OCI-LY1 (cell line): ENCODE measurements around the gene RAD51D.

Experiments used
- H2AFZ ChIP-seq: fragments of 200-600 bp; sonication (generic), shearing (Covaris generic); 2 replicates; pipeline ENCODE4 v1.6.0; 2014; ENCODE audit warnings: antibody characterized with exemption, mild to moderate bottlenecking, low read length
- H3F3A ChIP-seq: fragments of 200-600 bp; sonication (generic), shearing (Covaris generic); 2 replicates; pipeline ENCODE4 v1.6.0; 2014; ENCODE audit warnings: mild to moderate bottlenecking, antibody characterized with exemption, low read length, moderate library complexity; ENCODE audit not compliant: insufficient read depth
- H3K27ac ChIP-seq: fragments of 200-600 bp; sonication (generic); 2 replicates; pipeline ENCODE4 v1.5.1; 2014; ENCODE audit warnings: low read length, mixed run types, mild to moderate bottlenecking, low read depth; ENCODE audit not compliant: poor library complexity, severe bottlenecking
- H3K27me3 ChIP-seq: fragments of 200-600 bp; sonication (generic); 2 replicates; pipeline ENCODE4 v1.6.0; 2014; ENCODE audit warnings: antibody characterized with exemption, mild to moderate bottlenecking, low read length, moderate library complexity; ENCODE audit not compliant: insufficient read depth
- H3K36me3 ChIP-seq: fragments of 200-600 bp; sonication (generic); 2 replicates; pipeline ENCODE4 v1.6.1; 2014; ENCODE audit warnings: mild to moderate bottlenecking, antibody characterized with exemption, low read length, moderate library complexity, mixed read lengths; ENCODE audit not compliant: insufficient read depth
- H3K4me1 ChIP-seq: fragments of 200-600 bp; sonication (generic); 2 replicates; pipeline ENCODE4 v1.5.1; 2014; ENCODE audit warnings: mild to moderate bottlenecking, low read length, moderate library complexity; ENCODE audit not compliant: insufficient read depth, severe bottlenecking
- H3K4me2 ChIP-seq: fragments of 200-600 bp; sonication (generic), shearing (Covaris generic); 2 replicates; pipeline ENCODE4 v1.6.1; 2014; ENCODE audit warnings: low read length
- H3K4me3 ChIP-seq: fragments of 200-600 bp; sonication (generic); 2 replicates; pipeline ENCODE4 v1.5.1; 2014; ENCODE audit warnings: low read length, low read depth, mild to moderate bottlenecking, mixed read lengths; ENCODE audit not compliant: poor library complexity, severe bottlenecking
- H3K79me2 ChIP-seq: fragments of 200-600 bp; shearing (Covaris generic); 2 replicates; pipeline ENCODE4 v1.6.1; 2016; ENCODE audit warnings: mixed run types, low read length, mixed read lengths; ENCODE audit not compliant: insufficient read depth
- H3K9ac ChIP-seq: fragments of 200-600 bp; sonication (generic), shearing (Covaris generic); 2 replicates; pipeline ENCODE4 v1.6.1; 2014; ENCODE audit warnings: mild to moderate bottlenecking, low read length, mixed read lengths
- H3K9me2 ChIP-seq: fragments of 200-600 bp; sonication (generic), shearing (Covaris generic); 2 replicates; pipeline ENCODE4 v1.6.1; 2014; ENCODE audit warnings: low read depth, mild to moderate bottlenecking, low read length, mixed read lengths
- H3K9me3 ChIP-seq: fragments of 200-600 bp; shearing (Covaris generic); 2 replicates; pipeline ENCODE4 v1.6.1; 2014; ENCODE audit warnings: low read length, mixed read lengths
- H4K20me1 ChIP-seq: fragments of 200-600 bp; sonication (generic), shearing (Covaris generic); 2 replicates; pipeline ENCODE4 v1.6.0; 2016; ENCODE audit warnings: mild to moderate bottlenecking, low read length; ENCODE audit not compliant: insufficient read depth
- EZH2 ChIP-seq: fragments of 200-600 bp; sonication (generic), shearing (Covaris generic); IDR thresholded peaks from 2 replicates; pipeline ENCODE4 v1.8.0; 2017; ENCODE audit warnings: borderline replicate concordance, mixed run types, mild to moderate bottlenecking, antibody characterized with exemption, low read length, moderate library complexity, mixed read lengths
- TF ChIP-seq, protein P1 (sequence below): fragments of 200-600 bp; sonication (generic), shearing (Covaris generic); IDR thresholded peaks from 2 replicates; pipeline ENCODE4 v1.5.1; 2017; ENCODE audit warnings: mild to moderate bottlenecking, antibody characterized with exemption, low read length, moderate library complexity, mixed read lengths

RAD51D gene

DNA sequence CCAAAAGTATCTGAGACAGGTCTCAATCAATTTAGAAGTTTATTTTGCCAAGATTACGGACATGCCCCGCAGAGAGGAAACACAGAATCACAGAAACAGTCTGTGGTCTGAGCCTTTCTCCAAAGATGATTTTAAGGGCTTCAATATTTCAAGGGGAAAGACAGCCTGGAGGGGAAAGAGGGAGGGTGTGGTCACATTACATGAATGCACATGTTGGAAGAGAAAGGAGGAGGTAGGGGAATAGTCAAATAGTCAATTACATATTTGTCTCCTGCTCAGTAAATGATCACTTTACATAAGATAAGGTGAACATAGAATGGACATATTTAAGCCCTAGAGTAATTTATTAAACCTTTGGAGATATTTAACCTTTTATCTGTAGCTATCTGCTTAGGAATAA lies 40.3 kb upstream of the RAD51D start:
- peaks cover 4% of the 10 kb centered on the region; the same call in 1 of the 2 replicates for H3K27me3 ChIP-seq
- no peaks in the 10 kb centered on the region for H3K9me3 ChIP-seq
- TF ChIP-seq, protein P1, sequence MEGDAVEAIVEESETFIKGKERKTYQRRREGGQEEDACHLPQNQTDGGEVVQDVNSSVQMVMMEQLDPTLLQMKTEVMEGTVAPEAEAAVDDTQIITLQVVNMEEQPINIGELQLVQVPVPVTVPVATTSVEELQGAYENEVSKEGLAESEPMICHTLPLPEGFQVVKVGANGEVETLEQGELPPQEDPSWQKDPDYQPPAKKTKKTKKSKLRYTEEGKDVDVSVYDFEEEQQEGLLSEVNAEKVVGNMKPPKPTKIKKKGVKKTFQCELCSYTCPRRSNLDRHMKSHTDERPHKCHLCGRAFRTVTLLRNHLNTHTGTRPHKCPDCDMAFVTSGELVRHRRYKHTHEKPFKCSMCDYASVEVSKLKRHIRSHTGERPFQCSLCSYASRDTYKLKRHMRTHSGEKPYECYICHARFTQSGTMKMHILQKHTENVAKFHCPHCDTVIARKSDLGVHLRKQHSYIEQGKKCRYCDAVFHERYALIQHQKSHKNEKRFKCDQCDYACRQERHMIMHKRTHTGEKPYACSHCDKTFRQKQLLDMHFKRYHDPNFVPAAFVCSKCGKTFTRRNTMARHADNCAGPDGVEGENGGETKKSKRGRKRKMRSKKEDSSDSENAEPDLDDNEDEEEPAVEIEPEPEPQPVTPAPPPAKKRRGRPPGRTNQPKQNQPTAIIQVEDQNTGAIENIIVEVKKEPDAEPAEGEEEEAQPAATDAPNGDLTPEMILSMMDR: no peak
- no peak for TF ChIP-seq EZH2

DNA sequence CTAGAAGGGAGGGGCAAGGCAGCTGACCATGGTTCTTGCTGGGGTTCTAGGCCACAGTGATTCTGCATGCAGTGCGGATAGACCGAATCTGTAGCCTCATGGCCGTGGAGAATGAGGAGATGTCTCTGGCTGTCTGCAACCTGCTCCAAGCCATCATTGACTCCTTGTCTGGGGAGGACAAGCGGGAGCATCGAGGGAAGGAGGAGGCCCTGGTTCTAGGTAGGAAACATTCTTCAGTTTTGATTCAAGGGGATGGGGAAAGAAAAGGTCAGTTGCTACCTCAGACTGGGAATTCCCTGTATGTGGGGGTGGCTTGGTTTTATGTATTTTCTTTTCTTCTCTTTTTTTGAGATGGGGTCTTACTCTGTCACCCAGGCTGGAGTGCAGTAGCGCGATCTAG lies 35.6 kb upstream of the RAD51D start:
- Histone ChIP-seq H3K4me1 (no peaks in the 10 kb centered on the region), H3F3A (no peaks in the 10 kb centered on the region), H3K9ac (no peak overlapping the region), H3K4me2 (no peak overlapping the region), H3K9me2 (no peaks in the 10 kb centered on the region), H3K27ac (no peak overlapping the region), H3K79me2 (no peaks in the 10 kb centered on the region), H2AFZ (no peak overlapping the region), H3K27me3 (no peaks in the 10 kb centered on the region), H3K36me3 (no peaks in the 10 kb centered on the region), H3K4me3 (no peak overlapping the region), H4K20me1 (no peaks in the 10 kb centered on the region), H3K9me3 (no peaks in the 10 kb centered on the region)
- no peak for TF ChIP-seq EZH2
- TF ChIP-seq, protein P1: no peak

More for the DNA sequence above, 40.3 kb upstream of the RAD51D start:
- Histone ChIP-seq H3K9ac (no peak overlapping the region), H3K27ac (no peak overlapping the region), H3K4me2 (no peak overlapping the region), H3K9me2 (no peaks in the 10 kb centered on the region), H4K20me1 (no peaks in the 10 kb centered on the region), H2AFZ (no peak overlapping the region), H3K79me2 (no peaks in the 10 kb centered on the region), H3F3A (no peaks in the 10 kb centered on the region), H3K4me3 (no peak overlapping the region), H3K36me3 (no peaks in the 10 kb centered on the region), H3K4me1 (no peaks in the 10 kb centered on the region)

DNA sequence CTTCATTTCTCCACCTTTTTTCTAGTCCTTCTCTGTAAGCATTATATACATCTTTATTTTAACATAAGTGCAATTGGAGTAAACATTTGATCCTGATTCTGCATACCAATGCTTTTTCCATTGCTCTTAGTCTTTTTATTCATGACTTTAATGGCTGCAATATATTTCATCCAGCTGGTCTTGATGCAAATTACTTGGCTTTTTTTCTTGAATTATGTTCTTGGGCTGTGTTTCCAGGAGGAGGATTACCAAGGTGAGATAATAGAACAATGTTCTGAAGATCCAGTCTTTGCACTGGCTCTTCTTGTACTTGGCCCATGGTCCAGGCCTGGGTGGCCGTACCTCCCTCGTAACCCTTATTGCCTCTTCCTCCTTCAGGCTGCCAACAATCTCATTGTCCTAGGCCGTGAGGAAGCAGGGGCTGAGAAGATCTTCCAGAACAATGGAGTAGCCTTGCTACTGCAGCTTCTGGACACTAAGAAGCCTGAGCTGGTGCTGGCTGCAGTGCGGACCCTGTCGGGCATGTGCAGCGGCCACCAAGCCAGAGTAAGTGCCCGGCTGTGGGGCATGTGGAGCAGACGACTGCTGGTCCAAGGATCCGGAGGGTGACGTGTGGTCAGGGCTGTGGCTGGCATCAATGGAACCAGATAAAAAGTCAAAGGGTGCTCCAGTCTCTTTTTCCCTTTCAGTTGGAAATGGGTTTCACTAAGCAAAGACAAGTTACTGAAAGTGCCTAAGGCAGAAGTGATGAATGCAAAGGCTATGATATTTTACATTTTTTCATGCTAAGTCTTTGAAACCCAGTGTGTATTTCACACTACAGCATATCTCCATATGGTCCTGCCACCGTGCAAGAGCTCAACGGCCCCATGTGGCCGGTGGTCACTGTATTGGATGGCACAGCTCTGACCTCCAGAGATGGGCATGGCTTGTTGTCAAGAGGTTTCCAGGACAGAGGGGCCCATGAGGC lies 34.8 kb upstream of the RAD51D start:
- Histone ChIP-seq H3K27me3 (no peaks in the 10 kb centered on the region), H3K9me3 (no peaks in the 10 kb centered on the region), H3K79me2 (no peaks in the 10 kb centered on the region), H4K20me1 (no peaks in the 10 kb centered on the region), H3K9me2 (no peaks in the 10 kb centered on the region), H3K27ac (no peak overlapping the region), H2AFZ (no peak overlapping the region), H3K36me3 (no peaks in the 10 kb centered on the region), H3K4me2 (no peak overlapping the region), H3F3A (no peaks in the 10 kb centered on the region), H3K4me3 (no peak overlapping the region), H3K4me1 (no peaks in the 10 kb centered on the region), H3K9ac (no peak overlapping the region)
- TF ChIP-seq, protein P1: no peak
- no peak for TF ChIP-seq EZH2
